Mammary epithelial cell (primary cell): ENCODE data around the gene FOXO1.

Experiments used
- EZH2 ChIP-seq: IDR thresholded peaks from 2 replicates; pipeline ENCODE4 v1.6.1; 2012; ENCODE audit warnings: low read length, inconsistent platforms, borderline replicate concordance
- TF ChIP-seq, protein P1 (sequence below), 2 donors: IDR thresholded peaks in 1 of 2; conservative IDR thresholded peaks in 1 of 2; 2 replicates each; pipeline ENCODE4 v1.5.1; 2011 to 2012; ENCODE audit warnings: inconsistent platforms in 2 of 2, low read length in 2 of 2, mild to moderate bottlenecking in 2 of 2, control low read depth in 1 of 2, low read depth in 1 of 2; ENCODE audit not compliant: insufficient read depth in 1 of 2; ENCODE audit errors: extremely low read depth in 1 of 2

- TF ChIP-seq, protein P1, sequence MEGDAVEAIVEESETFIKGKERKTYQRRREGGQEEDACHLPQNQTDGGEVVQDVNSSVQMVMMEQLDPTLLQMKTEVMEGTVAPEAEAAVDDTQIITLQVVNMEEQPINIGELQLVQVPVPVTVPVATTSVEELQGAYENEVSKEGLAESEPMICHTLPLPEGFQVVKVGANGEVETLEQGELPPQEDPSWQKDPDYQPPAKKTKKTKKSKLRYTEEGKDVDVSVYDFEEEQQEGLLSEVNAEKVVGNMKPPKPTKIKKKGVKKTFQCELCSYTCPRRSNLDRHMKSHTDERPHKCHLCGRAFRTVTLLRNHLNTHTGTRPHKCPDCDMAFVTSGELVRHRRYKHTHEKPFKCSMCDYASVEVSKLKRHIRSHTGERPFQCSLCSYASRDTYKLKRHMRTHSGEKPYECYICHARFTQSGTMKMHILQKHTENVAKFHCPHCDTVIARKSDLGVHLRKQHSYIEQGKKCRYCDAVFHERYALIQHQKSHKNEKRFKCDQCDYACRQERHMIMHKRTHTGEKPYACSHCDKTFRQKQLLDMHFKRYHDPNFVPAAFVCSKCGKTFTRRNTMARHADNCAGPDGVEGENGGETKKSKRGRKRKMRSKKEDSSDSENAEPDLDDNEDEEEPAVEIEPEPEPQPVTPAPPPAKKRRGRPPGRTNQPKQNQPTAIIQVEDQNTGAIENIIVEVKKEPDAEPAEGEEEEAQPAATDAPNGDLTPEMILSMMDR (conservative IDR thresholded peaks at IDR 0.05 in 1 of 2, IDR thresholded peaks at IDR 0.05 in 1 of 2; ENCODE audit: extremely low read depth in 1 of 2, insufficient read depth in 1 of 2, low read depth in 1 of 2, low read length in 2 of 2): no peak
- TF ChIP-seq EZH2: no peak
Observed at GRCh38 chr13:40681341-40682146, 15.1 kb upstream of the FOXO1 start.
